Measurements from ENCODE around the gene CDH5.

Gene CDH5

DNA sequence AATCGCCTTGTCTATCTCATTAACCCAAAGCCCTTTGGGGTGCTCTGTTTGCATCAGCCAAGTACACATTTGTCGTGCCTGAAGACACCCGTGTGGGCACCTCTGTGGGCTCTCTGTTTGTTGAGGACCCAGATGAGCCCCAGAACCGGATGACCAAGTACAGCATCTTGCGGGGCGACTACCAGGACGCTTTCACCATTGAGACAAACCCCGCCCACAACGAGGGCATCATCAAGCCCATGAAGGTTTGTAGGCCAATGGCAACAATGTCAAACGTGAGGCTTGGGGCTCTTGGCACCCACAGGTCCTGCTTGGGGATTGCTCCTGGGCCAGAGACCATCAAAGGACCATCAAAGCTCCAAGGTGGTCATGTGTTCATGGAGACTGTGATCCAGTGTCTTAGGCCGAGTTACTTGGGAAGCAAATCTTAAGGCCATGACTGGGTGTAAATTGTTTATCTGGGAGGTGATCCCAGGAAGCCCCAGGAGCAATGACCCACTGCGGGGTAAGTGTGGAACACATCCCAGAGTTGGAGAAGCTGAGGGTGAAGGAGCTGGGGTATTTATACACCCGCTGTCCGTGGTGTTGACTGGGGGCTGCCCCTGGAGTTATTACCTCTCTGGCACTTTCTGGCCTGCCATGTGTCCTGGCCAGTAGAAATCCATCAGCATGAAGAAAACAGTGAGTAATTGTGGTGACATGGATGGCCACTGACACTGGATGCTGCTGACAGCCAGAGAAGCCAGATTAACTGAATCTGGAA is 24.0 kb downstream of the CDH5 start:
- DNase-seq (ENCODE audit: extremely low read depth, low read depth) = no peak
- TF ChIP-seq, protein P1, sequence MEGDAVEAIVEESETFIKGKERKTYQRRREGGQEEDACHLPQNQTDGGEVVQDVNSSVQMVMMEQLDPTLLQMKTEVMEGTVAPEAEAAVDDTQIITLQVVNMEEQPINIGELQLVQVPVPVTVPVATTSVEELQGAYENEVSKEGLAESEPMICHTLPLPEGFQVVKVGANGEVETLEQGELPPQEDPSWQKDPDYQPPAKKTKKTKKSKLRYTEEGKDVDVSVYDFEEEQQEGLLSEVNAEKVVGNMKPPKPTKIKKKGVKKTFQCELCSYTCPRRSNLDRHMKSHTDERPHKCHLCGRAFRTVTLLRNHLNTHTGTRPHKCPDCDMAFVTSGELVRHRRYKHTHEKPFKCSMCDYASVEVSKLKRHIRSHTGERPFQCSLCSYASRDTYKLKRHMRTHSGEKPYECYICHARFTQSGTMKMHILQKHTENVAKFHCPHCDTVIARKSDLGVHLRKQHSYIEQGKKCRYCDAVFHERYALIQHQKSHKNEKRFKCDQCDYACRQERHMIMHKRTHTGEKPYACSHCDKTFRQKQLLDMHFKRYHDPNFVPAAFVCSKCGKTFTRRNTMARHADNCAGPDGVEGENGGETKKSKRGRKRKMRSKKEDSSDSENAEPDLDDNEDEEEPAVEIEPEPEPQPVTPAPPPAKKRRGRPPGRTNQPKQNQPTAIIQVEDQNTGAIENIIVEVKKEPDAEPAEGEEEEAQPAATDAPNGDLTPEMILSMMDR (IDR thresholded peaks at IDR 0.05; ENCODE audit: low read depth, low read length, missing control alignments) = no peak
- H3K4me3 ChIP-seq (replicated peaks; ENCODE audit: low read depth, low read length) = no peak overlapping the region

DNA sequence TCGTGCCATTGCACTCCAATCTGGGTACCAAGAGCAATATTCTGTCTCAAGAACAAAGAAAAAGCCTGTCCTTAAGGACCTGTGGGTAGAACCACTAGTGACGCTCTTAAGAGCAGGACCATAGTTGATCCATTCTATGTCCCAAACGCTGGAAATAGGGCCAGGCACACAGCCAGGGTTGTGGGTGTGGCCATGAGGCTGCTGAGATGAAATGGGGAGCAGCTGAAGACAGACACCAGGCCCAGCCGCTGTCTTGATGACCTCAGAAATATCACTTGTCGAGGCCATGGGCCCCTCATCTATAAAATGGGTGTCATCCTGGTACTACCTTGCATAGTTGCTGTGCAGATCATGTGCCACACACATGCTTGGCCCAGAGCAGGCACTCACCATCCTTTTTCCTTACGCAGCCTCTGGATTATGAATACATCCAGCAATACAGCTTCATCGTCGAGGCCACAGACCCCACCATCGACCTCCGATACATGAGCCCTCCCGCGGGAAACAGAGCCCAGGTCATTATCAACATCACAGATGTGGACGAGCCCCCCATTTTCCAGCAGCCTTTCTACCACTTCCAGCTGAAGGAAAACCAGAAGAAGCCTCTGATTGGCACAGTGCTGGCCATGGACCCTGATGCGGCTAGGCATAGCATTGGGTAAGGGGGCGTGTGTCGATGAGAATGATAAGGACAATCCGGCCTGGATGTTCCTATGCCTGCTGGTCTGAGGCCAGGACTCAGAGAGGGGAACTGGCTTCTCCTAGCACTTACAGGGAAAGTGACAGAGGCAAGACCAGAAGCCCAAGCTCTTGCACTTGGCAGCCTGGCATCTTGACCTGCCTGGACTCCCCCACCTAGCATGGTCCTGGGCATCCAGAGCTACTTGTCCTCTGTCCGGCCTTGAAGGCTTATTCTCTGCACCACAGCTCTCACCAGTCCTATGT is 25.5 kb downstream of the CDH5 start:
- no peak for DNase-seq (ENCODE audit: extremely low read depth, low read depth)
- H3K4me3 ChIP-seq (replicated peaks; ENCODE audit: low read depth, low read length) = no peak overlapping the region
- TF ChIP-seq, protein P1 (IDR thresholded peaks at IDR 0.05; ENCODE audit: low read depth, low read length, missing control alignments) = no peak

DNA sequence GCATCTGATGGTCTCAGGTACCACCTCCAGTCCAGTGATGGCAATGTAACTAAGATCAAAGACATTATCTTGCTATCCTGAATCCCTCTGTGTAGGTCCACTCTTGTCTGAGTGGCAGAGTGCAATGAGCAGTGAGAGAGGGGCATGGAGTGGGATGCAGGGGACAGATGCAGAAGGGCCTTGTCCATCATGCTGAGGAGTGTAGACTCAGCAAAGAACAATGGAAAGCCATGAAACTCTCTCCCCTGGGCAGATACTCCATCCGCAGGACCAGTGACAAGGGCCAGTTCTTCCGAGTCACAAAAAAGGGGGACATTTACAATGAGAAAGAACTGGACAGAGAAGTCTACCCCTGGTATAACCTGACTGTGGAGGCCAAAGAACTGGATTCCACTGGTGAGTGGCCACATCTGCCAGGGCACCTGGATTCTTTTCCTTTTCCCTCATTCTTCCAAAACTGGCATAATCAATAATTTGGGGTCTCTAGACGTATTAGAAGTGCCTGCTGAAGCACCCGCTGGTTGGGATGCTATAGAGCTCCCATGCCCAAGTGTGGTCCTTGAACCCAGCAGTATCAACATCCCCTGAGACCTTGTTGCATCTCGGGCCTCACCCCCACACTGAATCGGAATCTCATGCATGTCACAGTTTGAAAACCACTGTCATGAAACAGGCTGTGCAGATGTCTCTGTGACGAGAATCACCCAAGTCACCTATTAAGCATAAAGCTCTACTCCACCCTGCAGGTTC is 29.5 kb downstream of the CDH5 start:
- DNase-seq (ENCODE audit: extremely low read depth, low read depth) = no peak
- TF ChIP-seq, protein P1 (IDR thresholded peaks at IDR 0.05; ENCODE audit: low read depth, low read length, missing control alignments) = no peak
- H3K4me3 ChIP-seq (replicated peaks; ENCODE audit: low read depth, low read length) = no peak overlapping the region

DNA sequence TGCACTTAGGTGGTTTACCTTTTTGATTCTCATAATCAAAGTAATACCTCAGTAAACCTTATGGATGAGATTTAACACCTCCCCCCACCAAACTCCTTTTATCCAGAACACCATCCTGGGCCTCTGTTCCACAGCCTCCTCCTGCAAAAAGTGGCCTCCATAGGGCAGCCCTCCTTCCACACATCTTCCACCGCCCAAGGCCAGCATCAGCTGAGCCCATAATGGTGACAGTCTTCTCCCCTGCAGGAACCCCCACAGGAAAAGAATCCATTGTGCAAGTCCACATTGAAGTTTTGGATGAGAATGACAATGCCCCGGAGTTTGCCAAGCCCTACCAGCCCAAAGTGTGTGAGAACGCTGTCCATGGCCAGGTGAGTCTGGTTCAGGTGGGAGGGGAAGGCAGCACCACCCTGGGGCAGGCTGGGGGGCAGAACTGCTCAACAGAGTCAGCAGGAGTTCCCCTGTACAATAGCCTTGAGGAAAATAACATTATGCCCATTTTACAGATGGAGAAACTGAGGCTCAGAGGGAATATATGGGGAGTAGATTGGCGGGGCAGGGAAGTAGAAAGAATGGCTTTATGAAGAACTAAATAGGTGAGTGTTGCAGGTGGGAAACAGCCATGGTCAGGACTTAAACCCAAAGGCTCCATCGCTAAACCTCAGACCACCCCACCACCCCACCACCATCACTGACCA is 31.4 kb downstream of the CDH5 start:
- TF ChIP-seq, protein P1 (IDR thresholded peaks at IDR 0.05; ENCODE audit: low read depth, low read length, missing control alignments) = no peak
- DNase-seq (ENCODE audit: extremely low read depth, low read depth) = no peak
- no peak overlapping the region for H3K4me3 ChIP-seq (replicated peaks; ENCODE audit: low read depth, low read length)

DNA sequence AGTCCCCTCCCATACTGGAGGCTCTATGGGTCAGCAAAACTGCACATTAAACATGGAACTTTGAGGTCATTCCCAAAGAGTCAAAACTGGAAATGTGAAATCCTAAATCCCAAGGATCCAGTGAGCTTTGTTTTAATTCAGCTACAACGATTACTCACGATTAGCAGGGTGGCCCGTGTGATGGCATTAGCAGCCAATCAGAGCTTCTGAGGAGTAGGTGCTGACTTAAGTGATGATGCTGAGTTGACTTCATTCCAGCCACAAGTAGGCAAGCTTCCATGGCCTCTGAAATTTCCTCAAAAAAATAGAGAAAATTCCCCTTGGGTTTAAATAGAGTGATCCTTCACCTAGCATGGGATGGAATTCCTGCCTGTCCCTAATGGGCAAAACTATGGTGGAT is 32.5 kb downstream of the CDH5 start:
- no peak for DNase-seq (ENCODE audit: extremely low read depth, low read depth)
- H3K4me3 ChIP-seq (replicated peaks; ENCODE audit: low read depth, low read length) = no peak overlapping the region
- TF ChIP-seq, protein P1 (IDR thresholded peaks at IDR 0.05; ENCODE audit: low read depth, low read length, missing control alignments) = no peak

DNA sequence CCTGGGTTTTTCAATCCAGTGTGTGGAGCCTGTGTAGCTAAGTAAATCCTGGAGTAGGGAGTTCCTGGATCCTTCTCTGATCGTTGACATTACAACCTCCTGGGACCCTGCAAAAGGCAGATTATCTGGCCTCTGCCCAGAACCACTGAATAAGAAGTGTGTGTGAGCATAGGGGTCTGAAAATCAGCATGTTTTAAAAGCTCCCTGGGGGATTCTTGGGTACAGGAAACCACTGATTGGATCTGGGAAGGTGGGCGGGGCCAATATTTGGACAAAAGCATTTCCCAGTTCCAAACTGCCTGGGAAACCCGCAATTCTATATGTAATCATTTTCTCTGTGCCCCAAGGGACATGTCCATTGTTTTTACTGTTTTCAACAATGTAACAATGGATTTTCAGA is 33.4 kb downstream of the CDH5 start:
- no peak overlapping the region for H3K4me3 ChIP-seq (replicated peaks; ENCODE audit: low read depth, low read length)
- TF ChIP-seq, protein P1 (IDR thresholded peaks at IDR 0.05; ENCODE audit: low read depth, low read length, missing control alignments) = no peak
- no peak for DNase-seq (ENCODE audit: extremely low read depth, low read depth)

All from HFF-Myc (cell line).